ENCODE results near the gene EXOC4.

Gene EXOC4

GRCh38 chr7:133910761-133911160 is 657.9 kb downstream of the EXOC4 start:
- DNase-seq (ENCODE audit: low spot score) = no peak
- H3K36me3 ChIP-seq (ENCODE audit: low read depth) = no peaks in the 10 kb centered on the region
- H3K9me3 ChIP-seq (ENCODE audit: severe bottlenecking) = no peaks in the 10 kb centered on the region
- no peak overlapping the region for H3K27ac ChIP-seq (ENCODE audit: poor library complexity, severe bottlenecking)
- no peaks in the 10 kb centered on the region for H3K27me3 ChIP-seq (ENCODE audit: insufficient read depth, poor library complexity, severe bottlenecking)
- peaks cover 15% of the 10 kb centered on the region for H3K4me1 ChIP-seq (ENCODE audit: insufficient read depth, poor library complexity, severe bottlenecking)
- H3K4me3 ChIP-seq (ENCODE audit: severe bottlenecking) = no peak overlapping the region
- TF ChIP-seq CTCF (IDR thresholded peaks at IDR 0.05; ENCODE audit: poor library complexity, severe bottlenecking) = no peak
- no peak for ATAC-seq (ENCODE audit: low read depth)

GRCh38 chr7:133911724-133912123 is 658.8 kb downstream of the EXOC4 start:
- no peaks in the 10 kb centered on the region for H3K27me3 ChIP-seq (ENCODE audit: insufficient read depth, poor library complexity, severe bottlenecking)
- no peak for TF ChIP-seq CTCF (IDR thresholded peaks at IDR 0.05; ENCODE audit: poor library complexity, severe bottlenecking)
- H3K4me1 ChIP-seq (ENCODE audit: insufficient read depth, poor library complexity, severe bottlenecking) = peaks cover 15% of the 10 kb centered on the region
- peak overlapping the region; percentile 94 for H3K27ac ChIP-seq (ENCODE audit: poor library complexity, severe bottlenecking)
- no peak overlapping the region for H3K4me3 ChIP-seq (ENCODE audit: severe bottlenecking)
- H3K36me3 ChIP-seq (ENCODE audit: low read depth) = no peaks in the 10 kb centered on the region
- DNase-seq (ENCODE audit: low spot score) = no peak
- no peaks in the 10 kb centered on the region for H3K9me3 ChIP-seq (ENCODE audit: severe bottlenecking)
- ATAC-seq (ENCODE audit: low read depth) = no peak

GRCh38 chr7:133912916-133913697 is 660.2 kb downstream of the EXOC4 start:
- no peak for TF ChIP-seq CTCF (IDR thresholded peaks at IDR 0.05; ENCODE audit: poor library complexity, severe bottlenecking)
- no peaks in the 10 kb centered on the region for H3K27me3 ChIP-seq (ENCODE audit: insufficient read depth, poor library complexity, severe bottlenecking)

GRCh38 chr7:133916621-133917020 is 663.7 kb downstream of the EXOC4 start:
- no peak overlapping the region for H3K27ac ChIP-seq (ENCODE audit: poor library complexity, severe bottlenecking)
- no peak for TF ChIP-seq CTCF (IDR thresholded peaks at IDR 0.05; ENCODE audit: poor library complexity, severe bottlenecking)
- peaks cover 4% of the 10 kb centered on the region for H3K9me3 ChIP-seq (ENCODE audit: severe bottlenecking)
- ATAC-seq (ENCODE audit: low read depth) (no peak), DNase-seq (ENCODE audit: low spot score) (no peak)
- H3K4me3 ChIP-seq (ENCODE audit: severe bottlenecking) = no peak overlapping the region
- H3K27me3 ChIP-seq (ENCODE audit: insufficient read depth, poor library complexity, severe bottlenecking) = no peaks in the 10 kb centered on the region
- peaks cover 15% of the 10 kb centered on the region for H3K4me1 ChIP-seq (ENCODE audit: insufficient read depth, poor library complexity, severe bottlenecking)
- H3K36me3 ChIP-seq (ENCODE audit: low read depth) = peaks cover 5% of the 10 kb centered on the region

More at GRCh38 chr7:133912916-133913697, 660.2 kb downstream of the EXOC4 start:
- Histone ChIP-seq H3K4me1 (ENCODE audit: insufficient read depth, poor library complexity, severe bottlenecking) (peaks cover 15% of the 10 kb centered on the region), H3K4me3 (ENCODE audit: severe bottlenecking) (no peak overlapping the region), H3K9me3 (ENCODE audit: severe bottlenecking) (no peaks in the 10 kb centered on the region), H3K27ac (ENCODE audit: poor library complexity, severe bottlenecking) (peak overlapping the region; percentile 94), H3K36me3 (ENCODE audit: low read depth) (peaks cover under 1% of the 10 kb centered on the region)
- DNase-seq (ENCODE audit: low spot score) (no peak), ATAC-seq (ENCODE audit: low read depth) (peak; percentile 94)

- Histone ChIP-seq H3K4me3 (ENCODE audit: severe bottlenecking) (no peak overlapping the region), H3K36me3 (ENCODE audit: low read depth) (peaks cover 5% of the 10 kb centered on the region), H3K27ac (ENCODE audit: poor library complexity, severe bottlenecking) (no peak overlapping the region), H3K27me3 (ENCODE audit: insufficient read depth, poor library complexity, severe bottlenecking) (no peaks in the 10 kb centered on the region), H3K4me1 (ENCODE audit: insufficient read depth, poor library complexity, severe bottlenecking) (peaks cover 6% of the 10 kb centered on the region), H3K9me3 (ENCODE audit: severe bottlenecking) (peaks cover 4% of the 10 kb centered on the region)
- DNase-seq (ENCODE audit: low spot score) (no peak), ATAC-seq (ENCODE audit: low read depth) (no peak)
- no peak for TF ChIP-seq CTCF (IDR thresholded peaks at IDR 0.05; ENCODE audit: poor library complexity, severe bottlenecking)
These were observed 666.9 kb downstream of the EXOC4 start for GRCh38 chr7:133919810-133920209.

Data from RWPE2 (cell line).